A673 (cell line): ENCODE results near the gene MYL1. TPM values are rescaled to one million over a fixed set of nuclear protein-coding genes. Genes with fewer than 3 reads are reported as not detected.

Experiments
- BruUV-seq: library from RNA; stranded (reverse); fragments of 400-500 nt; replicated peaks from 2 replicates; lab custom pipeline; 2021; lab: Mats Ljungman, UMichigan
- CTCF ChIA-PET: fragments of 300-600 bp; sonication (Branson Sonifier 250); formaldehyde crosslinking; loops from one replicate; lab custom pipeline; 2022; ENCODE audit warnings: antibody characterized with exemption; lab: Charles Lee
- POLR2A ChIA-PET: fragments of 300-600 bp; sonication (Branson Sonifier 250); formaldehyde crosslinking; loops from one replicate; lab custom pipeline; 2022; ENCODE audit warnings: antibody characterized with exemption; ENCODE audit not compliant: low non-redundant PET; lab: Charles Lee
- DNase-seq: peaks from one replicate; pipeline ENCODE4 v3.0.0-alpha.2; 2015; ENCODE audit warnings: low spot score
- H3K27ac ChIP-seq: fragments of 200-600 bp; sonication (generic); 2 replicates; pipeline ENCODE4 v1.5.1; 2016; ENCODE audit warnings: mixed run types, low read depth, mild to moderate bottlenecking, mixed read lengths, antibody characterized with exemption, low read length; ENCODE audit not compliant: poor library complexity, severe bottlenecking
- H3K27me3 ChIP-seq: fragments of 200-600 bp; sonication (generic); replicated peaks from 2 replicates; pipeline ENCODE4 v1.6.1; 2017; ENCODE audit warnings: mixed run types, low read depth, mild to moderate bottlenecking, mixed read lengths, antibody characterized with exemption, low read length; ENCODE audit not compliant: insufficient read depth, poor library complexity
- H3K36me3 ChIP-seq: fragments of 200-600 bp; sonication (generic); 2 replicates; pipeline ENCODE4 v1.6.1; 2016; ENCODE audit warnings: mixed run types, mild to moderate bottlenecking, mixed read lengths, antibody characterized with exemption, low read length; ENCODE audit not compliant: insufficient read depth, poor library complexity, severe bottlenecking
- H3K4me1 ChIP-seq: fragments of 200-600 bp; sonication (generic); 2 replicates; pipeline ENCODE4 v1.6.1; 2017; ENCODE audit warnings: mixed run types, mild to moderate bottlenecking, mixed read lengths, antibody characterized with exemption, low read length; ENCODE audit not compliant: insufficient read depth, poor library complexity, severe bottlenecking
- H3K4me3 ChIP-seq: fragments of 200-600 bp; sonication (generic); 2 replicates; pipeline ENCODE4 v1.5.1; 2016; ENCODE audit warnings: low read depth, mixed run types, mild to moderate bottlenecking, mixed read lengths, low read length; ENCODE audit not compliant: poor library complexity, severe bottlenecking
- H3K9me3 ChIP-seq: fragments of 200-600 bp; sonication (generic); 2 replicates; pipeline ENCODE4 v1.6.1; 2016; ENCODE audit warnings: mixed run types, low read depth, mild to moderate bottlenecking, mixed read lengths, antibody characterized with exemption, low read length; ENCODE audit not compliant: poor library complexity, severe bottlenecking
- CTCF ChIP-seq: fragments of 300-800, 200-600 bp; sonication (generic); conservative IDR thresholded peaks from 2 replicates; pipeline ENCODE4 v1.5.1; 2017; ENCODE audit warnings: low read depth, mild to moderate bottlenecking, antibody characterized with exemption, low read length, moderate library complexity, mixed read lengths
- EZH2 ChIP-seq: fragments of 200-600 bp; sonication (generic); IDR thresholded peaks from 2 replicates; pipeline ENCODE4 v1.6.1; 2017; ENCODE audit warnings: borderline replicate concordance, low read depth, mild to moderate bottlenecking, mixed read lengths, antibody characterized with exemption, low read length; ENCODE audit not compliant: poor library complexity, severe bottlenecking
- intact Hi-C: fragments of 100-400 bp; cut with micrococcal nuclease; formaldehyde crosslinking; loops from one replicate; pipeline ENCODE4 v1.10.0; 2022; ENCODE audit not compliant: unreplicated experiment
- total RNA-seq: library from RNA; stranded (reverse); gene quantifications from 2 replicates; pipeline ENCODE4 v1.2.3, GENCODE V29; 2021

MYL1 gene
- total RNA-seq, 1 experiment from 2014 or later, result not detected

GRCh38 chr2:210264282-210264681 lies 50.7 kb downstream of the MYL1 start:
- BruUV-seq, result no TSS peak
- CTCF ChIA-PET, result no interaction called here

GRCh38 chr2:210263841-210264240 lies 51.1 kb downstream of the MYL1 start:
- Histone ChIP-seq H3K27ac (no peak overlapping the region), H3K9me3 (no peaks in the 10 kb centered on the region), H3K36me3 (no peaks in the 10 kb centered on the region), H3K4me1 (no peaks in the 10 kb centered on the region), H3K4me3 (no peak overlapping the region), H3K27me3 (peaks cover 3% of the 10 kb centered on the region)
- intact Hi-C loops, result no loop called here
- POLR2A ChIA-PET, result no interaction called here
- CTCF ChIA-PET, result no interaction called here
- DNase-seq, result no peak
- no TSS peak for BruUV-seq
- TF ChIP-seq EZH2 (no peak), CTCF (no peak)

More at GRCh38 chr2:210264282-210264681, 50.7 kb downstream of the MYL1 start:
- TF ChIP-seq EZH2 (no peak), CTCF (no peak)
- no peaks in the 10 kb centered on the region for H3K4me1 ChIP-seq
- no peaks in the 10 kb centered on the region for H3K9me3 ChIP-seq
- H3K27ac ChIP-seq, result no peak overlapping the region
- POLR2A ChIA-PET, result no interaction called here
- peaks cover 3% of the 10 kb centered on the region for H3K27me3 ChIP-seq
- H3K4me3 ChIP-seq, result no peak overlapping the region
- no peak for DNase-seq
- H3K36me3 ChIP-seq, result no peaks in the 10 kb centered on the region
- intact Hi-C loops, result no loop called here

GRCh38 chr2:210262036-210262435 lies 52.9 kb downstream of the MYL1 start:
- Histone ChIP-seq H3K4me3 (no peak overlapping the region), H3K27ac (no peak overlapping the region), H3K4me1 (no peaks in the 10 kb centered on the region), H3K9me3 (no peaks in the 10 kb centered on the region), H3K36me3 (no peaks in the 10 kb centered on the region), H3K27me3 (no peaks in the 10 kb centered on the region)
- no TSS peak for BruUV-seq
- no peak for DNase-seq
- TF ChIP-seq CTCF (no peak), EZH2 (no peak)
- POLR2A ChIA-PET, result no interaction called here
- intact Hi-C loops, result no loop called here
- CTCF ChIA-PET, result no interaction called here
